ENCODE measurements around the gene MYH15.
A peak's percentile ranks its signal among the peaks of the same experiment; 100 is the strongest.

MYH15 gene

DNA sequence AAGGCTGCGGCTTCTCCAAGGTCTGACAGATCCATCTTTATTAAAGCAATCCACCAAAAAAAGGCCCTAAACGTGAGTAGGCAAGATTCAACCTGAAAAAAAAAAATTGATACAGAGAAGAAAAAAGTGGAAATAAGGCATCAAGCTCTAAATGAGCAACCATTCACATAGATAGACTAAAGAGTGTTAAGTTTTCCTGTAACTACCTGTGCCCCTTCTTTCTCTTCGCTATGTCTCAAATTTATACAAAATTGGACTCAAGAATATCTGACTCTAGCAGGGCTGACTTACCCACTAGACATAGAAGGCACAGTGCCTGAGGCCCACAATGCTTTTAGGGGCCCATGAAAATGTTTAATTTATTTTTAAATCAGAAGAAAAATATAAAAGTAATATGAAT, at the start of gene MYH15:
TSS of gene MYH15 (minus strand) at position 101 of the 400 bp plus-strand sequence. CDS start at position 35, 66 bp downstream.
- DNase-seq (ENCODE audit: low spot score) = no peak

DNA sequence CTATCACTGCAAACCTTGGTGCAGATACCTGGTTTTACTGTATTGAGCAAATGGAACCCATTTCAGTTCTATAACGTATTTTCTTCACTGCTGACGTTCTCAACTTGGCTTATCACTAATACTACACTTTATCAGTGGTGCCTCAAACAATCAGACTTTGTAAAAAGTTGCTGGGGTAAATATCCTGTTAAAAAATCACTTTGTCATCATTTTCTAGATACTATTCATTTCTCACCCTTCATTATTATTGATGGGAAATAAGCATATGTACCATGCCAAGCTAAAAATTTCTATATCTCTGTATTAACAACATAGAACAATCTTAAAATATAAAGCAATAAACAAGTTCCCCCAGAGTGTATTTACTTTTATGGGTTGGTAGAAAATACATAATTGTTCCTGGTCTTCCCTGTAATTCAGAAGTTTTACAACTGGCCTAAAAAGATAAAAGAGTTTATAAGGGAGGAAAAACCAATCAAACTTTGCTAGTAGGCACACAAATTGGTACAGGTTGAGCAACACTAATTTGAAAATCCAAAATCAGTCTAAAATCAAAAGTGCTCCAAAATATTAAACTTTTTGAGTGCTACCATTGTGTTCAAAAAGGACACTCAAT, 45.7 kb upstream of the MYH15 start:
- DNase-seq (ENCODE audit: low spot score) = no peak

- no peak for DNase-seq (ENCODE audit: low spot score)
Measured at GRCh38 chr3:108554913-108555571, 44.6 kb upstream of the MYH15 start.

GRCh38 chr3:108554229-108554628, 43.8 kb upstream of the MYH15 start:
- no peak for DNase-seq (ENCODE audit: low spot score)

DNA sequence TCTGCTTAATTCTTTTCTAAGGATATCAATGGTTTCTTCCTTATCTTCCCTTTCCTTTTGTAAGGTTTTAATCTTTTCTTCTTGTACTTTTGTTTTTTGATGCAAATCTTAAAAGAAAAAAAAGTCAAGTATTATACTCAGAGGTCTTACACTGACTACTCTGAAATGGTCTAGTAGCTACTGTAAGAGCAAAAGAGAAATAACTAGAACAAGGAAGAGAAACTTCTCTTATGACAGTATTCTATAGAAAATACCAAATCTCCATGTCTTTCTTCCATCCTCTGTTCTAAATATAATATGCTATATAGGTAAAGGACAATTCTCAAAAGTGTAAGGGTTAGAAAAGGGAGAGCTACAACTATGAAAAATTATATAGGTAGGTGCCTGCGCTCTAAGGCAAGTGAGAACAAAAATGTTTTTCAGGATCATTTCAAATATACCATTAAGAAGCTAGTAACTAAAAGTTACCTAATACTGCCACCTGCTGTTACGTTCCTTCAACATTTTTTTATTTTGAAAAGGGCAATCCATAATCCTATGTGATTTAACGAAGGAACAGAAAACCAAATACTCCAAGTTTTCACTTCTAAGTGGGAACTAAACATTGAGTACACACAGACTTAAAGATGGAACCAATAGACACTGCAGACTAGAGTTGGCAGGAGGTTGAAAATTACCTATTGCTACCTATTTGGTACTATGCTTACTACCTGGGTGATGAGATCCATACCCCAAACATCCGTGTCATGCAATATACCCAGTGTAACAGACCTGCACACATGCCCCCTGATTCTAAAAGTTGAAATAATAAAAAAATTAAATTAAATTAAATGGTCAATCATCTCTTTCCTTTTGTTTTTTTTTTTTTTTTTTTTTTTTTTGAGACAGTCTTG, 42.1 kb upstream of the MYH15 start:
- peak; percentile 33 for DNase-seq (ENCODE audit: low spot score)

GRCh38 chr3:108548886-108549285, 38.5 kb upstream of the MYH15 start:
- DNase-seq (ENCODE audit: low spot score) = no peak

DNA sequence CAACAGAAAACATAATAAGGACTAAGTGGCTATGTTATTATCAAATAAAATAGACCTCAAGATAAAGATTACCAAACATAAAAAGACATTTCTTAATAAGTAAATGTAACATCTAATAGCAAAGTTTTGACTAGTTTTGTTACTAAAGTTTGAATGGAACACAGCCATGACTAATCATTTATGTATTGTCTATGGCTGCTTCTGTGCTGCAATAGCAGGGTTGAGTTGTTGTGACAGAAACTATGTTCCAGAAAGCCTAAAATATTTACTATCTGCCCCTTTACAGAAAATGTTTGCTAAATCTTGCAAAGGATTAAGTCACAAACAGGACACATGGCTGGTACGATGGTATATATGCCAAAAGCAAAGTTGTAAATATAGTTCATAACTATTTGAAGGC, 37.9 kb upstream of the MYH15 start:
- no peak for DNase-seq (ENCODE audit: low spot score)

DNA sequence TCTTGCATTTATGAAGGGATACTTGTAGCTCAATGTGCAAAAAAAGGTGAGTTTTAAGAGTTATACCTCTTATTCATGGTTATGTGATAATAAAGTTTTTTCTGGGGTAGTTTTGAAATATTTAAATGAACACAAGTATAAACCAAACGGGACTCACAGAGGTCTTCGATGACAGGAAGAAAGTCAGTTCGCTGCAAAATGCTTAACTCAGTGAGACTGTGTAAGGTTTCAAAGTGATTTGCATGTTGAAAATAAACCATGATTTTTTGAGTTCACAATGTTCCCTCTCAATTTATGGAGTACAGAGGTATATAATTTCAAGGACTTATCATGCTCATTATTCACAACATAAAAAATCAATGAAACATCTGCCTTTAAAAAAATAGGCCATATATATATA, 36.3 kb upstream of the MYH15 start:
- DNase-seq (ENCODE audit: low spot score) = no peak

- no peak for DNase-seq (ENCODE audit: low spot score)
Measured at GRCh38 chr3:108546247-108546646, 35.9 kb upstream of the MYH15 start.

- DNase-seq (ENCODE audit: low spot score) = no peak
Measured at GRCh38 chr3:108538083-108538482, 27.7 kb upstream of the MYH15 start.

DNA sequence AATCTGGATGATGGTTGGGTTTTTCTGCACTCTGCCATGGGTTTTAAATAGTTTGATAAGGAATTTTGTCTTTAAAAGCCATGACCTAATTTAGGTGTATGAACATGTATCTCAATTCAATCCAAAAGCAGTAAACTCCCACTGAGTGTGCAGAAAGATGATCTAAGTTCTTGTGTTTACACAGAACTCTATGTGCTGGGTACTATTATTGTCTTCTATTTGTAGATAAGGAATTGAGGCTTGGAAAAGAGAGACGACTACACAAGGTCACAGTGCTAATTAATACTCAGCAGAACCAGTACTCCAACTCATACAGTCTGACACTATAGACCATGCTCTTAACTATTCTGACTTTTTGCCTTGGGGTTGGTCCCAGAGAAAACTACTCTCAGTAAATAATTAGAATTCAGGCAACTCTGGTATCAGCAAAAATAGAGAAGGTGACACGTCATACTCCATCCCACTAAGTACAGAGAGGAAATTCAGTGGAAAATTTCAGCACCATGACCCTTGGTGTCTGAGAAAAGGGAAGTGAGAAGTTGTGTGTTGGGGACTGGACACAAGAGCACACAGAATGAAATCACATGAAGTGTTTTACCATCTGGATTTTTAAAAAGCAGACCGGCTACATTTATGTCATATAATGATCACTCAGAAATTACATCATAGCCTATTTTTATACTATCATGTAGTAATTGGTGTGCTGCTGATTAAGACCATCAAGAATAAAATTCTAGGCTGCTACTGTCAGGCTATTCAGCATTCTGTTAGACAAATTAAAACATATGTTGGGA, 18.3 kb upstream of the MYH15 start:
- DNase-seq (ENCODE audit: low spot score) = no peak

GRCh38 chr3:108527817-108528216, 17.4 kb upstream of the MYH15 start:
- no peak for DNase-seq (ENCODE audit: low spot score)

GRCh38 chr3:108527109-108527508, 16.7 kb upstream of the MYH15 start:
- no peak for DNase-seq (ENCODE audit: low spot score)

DNA sequence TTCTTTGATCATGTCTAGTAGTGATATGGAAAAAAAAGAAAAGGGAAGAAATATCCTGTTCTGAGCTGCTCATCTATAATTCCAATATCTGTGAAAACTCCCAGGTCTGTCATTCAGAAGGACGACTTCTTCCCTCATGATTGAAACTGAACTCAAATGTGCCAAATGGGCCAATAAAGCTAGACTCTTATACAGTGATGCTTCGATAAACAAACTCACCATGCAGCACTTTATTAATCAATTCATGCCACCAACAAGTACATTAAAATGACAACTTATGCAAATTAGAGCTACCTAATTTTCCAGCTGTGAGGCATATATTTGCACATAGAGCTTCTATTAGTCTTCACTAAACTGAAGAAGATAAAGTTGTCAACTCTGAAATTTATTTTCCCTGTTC, 15.6 kb upstream of the MYH15 start:
- DNase-seq (ENCODE audit: low spot score) = no peak

DNA sequence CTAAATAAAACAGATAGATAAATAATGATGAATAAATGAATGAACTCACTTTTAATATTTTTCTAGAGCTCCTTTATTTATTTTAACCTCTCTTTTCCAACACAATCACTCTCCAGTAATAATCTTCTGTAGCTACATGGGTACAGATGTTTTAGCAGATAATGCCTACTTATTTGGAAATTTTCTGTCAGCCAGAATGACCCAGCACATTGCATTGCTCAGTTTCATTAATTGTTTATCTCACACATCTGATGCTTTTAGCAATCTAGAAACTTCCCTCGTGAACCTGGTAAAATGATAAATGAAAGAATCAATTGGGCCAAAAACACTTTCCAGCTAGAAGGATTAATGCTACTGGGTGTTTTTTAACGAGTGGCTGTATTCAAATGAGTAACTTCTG, 14.9 kb upstream of the MYH15 start:
- DNase-seq (ENCODE audit: low spot score) = no peak

DNA sequence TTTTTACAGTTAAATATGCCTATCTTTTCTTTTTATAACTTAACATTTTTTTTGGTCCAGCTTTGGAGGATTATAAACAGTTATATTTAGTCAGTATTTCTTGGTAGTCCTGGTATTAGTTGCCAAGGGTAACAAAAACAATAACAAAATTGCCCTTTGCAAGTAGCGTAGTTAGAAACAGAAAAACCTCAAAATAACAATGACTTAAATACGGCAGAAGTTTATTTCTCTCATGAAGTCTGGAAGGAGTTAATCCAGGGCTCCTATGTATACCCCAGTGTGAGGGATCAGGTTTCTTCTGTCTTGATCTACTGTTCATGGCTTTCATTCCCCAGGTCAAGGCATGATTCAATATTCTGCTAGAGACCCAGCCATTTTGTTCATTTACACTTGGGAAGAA, 14.1 kb upstream of the MYH15 start:
- DNase-seq (ENCODE audit: low spot score) = no peak

DNA sequence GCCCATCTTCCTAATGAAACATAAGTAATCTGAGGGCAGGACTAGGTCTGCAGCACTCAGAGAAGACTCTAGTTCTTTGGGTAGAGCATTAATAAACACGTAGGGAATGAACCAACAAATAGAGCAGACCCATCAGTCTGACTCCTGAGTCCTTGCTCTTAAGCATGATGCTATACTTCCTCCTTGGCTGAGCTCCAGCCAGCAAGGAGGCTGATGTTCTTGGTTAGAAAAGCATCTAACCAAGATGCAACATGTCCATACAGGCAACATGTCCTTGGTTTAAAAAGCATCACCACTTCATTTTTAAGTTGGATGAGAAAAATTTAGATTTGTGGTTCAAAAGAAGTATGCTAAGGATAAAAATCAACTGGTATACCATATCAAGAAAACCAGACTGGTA, 8.5 kb upstream of the MYH15 start:
- no peak for DNase-seq (ENCODE audit: low spot score)

- no peak for DNase-seq (ENCODE audit: low spot score)
Measured at GRCh38 chr3:108516881-108517280, 6.5 kb upstream of the MYH15 start.

GRCh38 chr3:108513961-108514360, 3.6 kb upstream of the MYH15 start:
- no peak for DNase-seq (ENCODE audit: low spot score)

GRCh38 chr3:108512671-108513070, 2.3 kb upstream of the MYH15 start:
- no peak for DNase-seq (ENCODE audit: low spot score)

DNA sequence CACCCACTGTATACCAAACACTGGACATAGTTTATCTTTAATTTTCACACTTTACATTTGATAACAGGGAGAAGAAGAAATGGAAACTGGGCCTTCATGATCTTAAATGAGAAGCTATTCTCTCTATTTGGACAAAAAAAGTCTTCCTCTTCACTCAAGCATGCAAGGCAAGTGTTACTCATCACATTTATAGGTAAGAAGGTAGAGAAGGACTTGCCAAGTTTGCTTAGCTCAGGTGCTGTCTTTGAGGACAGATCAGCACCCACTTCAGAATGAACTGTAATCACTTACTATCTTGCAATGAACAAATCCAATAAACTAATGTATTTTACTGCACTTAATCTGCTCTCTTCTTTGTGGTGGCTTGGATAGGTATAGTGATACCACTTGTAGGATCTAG, 1.1 kb upstream of the MYH15 start:
- no peak for DNase-seq (ENCODE audit: low spot score)

DNA sequence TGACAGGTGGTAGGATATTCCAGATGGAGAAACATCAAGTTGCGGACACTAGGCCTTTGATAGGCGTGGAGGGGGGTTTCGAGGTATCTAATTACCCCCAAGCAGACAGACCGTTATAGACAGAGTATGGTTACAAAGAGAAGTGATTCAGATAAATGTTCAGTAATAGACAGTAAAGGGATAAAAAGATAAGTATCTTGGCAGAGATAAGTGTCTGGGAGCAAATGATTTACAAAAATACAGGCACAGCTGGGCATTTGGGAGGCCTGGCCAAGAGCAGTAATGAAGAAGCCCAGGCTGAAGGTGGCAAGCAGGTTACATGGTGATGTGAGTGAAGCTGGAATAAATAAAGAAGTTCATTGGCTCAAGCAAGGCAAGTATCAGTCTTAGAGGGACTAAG, 659 bp upstream of the MYH15 start:
- no peak for DNase-seq (ENCODE audit: low spot score)

Data from SW480 (cell line).